BJ (cell line): ENCODE results near the gene CFH. TPM values are rescaled to one million over a fixed set of nuclear protein-coding genes. Genes with fewer than 3 reads are reported as not detected.
A peak's percentile ranks its signal among the peaks of the same experiment; 100 is the strongest.

Source experiments
- CTCF ChIA-PET: fragments of 350-600 bp; formaldehyde crosslinking; extraction: SDS; loops from one replicate; lab custom pipeline; 2021; ENCODE audit warnings: antibody characterized with exemption, inconsistent platforms; lab: Yijun Ruan, JAX
- POLR2A ChIA-PET: fragments of 300-600 bp; sonication (Branson Sonifier 250); formaldehyde crosslinking; extraction: SDS; loops from one replicate; lab custom pipeline; 2021; ENCODE audit warnings: antibody characterized with exemption; lab: Charles Lee
- DNase-seq: peaks from one replicate; pipeline ENCODE4 v3.0.0-alpha.2; 2011; ENCODE audit warnings: low read depth
- H3K27me3 ChIP-seq: 2 replicates; pipeline ENCODE4 v1.6.0; 2011; ENCODE audit warnings: low read length; ENCODE audit not compliant: control insufficient read depth, insufficient read depth
- H3K36me3 ChIP-seq: 2 replicates; pipeline ENCODE4 v1.5.1; 2011; ENCODE audit warnings: low read length; ENCODE audit not compliant: control insufficient read depth, insufficient read depth
- H3K4me3 ChIP-seq: 2 replicates; pipeline ENCODE4 v1.5.1; 2011; ENCODE audit warnings: low read depth, mild to moderate bottlenecking, control low read depth, low read length
- polyA plus RNA-seq: library from polyadenylated mRNA; depleted of rRNA; stranded (reverse); fragments of >200 nt; gene quantifications from 2 replicates; pipeline ENCODE4 v1.2.3, GENCODE V29; 2011
- TF ChIP-seq, protein P1 (sequence below): IDR thresholded peaks from 2 replicates; pipeline ENCODE4 v1.5.1; 2011; ENCODE audit warnings: low read depth, mild to moderate bottlenecking, control low read depth, inconsistent platforms, low read length, moderate library complexity; ENCODE audit not compliant: insufficient read depth

CFH gene
- polyA plus RNA-seq, 1 experiment = 13.6 TPM

DNA sequence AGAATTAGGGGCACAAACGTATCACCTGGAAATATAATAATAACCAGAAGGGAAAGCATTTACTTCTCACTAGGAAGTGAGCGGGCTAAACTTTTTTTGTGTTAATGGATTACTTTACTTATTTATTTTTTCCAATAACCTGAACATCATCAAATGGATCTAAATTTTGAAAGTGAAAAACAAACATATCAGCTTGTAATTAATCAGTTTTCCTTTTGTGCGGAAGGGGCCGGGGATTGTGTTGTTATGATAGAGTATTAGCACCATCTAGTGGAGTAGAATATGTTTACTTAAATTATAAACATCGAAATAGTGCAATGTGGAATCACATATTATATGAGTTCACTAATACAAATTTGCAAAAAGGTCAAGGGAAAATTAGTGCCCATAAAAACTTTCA lies 9.0 kb downstream of the CFH start:
- ChIA-PET CTCF (interaction anchor here (0.6 to 3.5 kb wide), 14 partner anchors 9 to 706 kb away, joined by 3 to 49 read pairs (median 4); partner anchors contain the start of gene CFH), POLR2A (no interaction called here)
- Histone ChIP-seq H3K4me3 (no peak overlapping the region), H3K27me3 (no peaks in the 10 kb centered on the region), H3K36me3 (no peaks in the 10 kb centered on the region)
- TF ChIP-seq, protein P1, sequence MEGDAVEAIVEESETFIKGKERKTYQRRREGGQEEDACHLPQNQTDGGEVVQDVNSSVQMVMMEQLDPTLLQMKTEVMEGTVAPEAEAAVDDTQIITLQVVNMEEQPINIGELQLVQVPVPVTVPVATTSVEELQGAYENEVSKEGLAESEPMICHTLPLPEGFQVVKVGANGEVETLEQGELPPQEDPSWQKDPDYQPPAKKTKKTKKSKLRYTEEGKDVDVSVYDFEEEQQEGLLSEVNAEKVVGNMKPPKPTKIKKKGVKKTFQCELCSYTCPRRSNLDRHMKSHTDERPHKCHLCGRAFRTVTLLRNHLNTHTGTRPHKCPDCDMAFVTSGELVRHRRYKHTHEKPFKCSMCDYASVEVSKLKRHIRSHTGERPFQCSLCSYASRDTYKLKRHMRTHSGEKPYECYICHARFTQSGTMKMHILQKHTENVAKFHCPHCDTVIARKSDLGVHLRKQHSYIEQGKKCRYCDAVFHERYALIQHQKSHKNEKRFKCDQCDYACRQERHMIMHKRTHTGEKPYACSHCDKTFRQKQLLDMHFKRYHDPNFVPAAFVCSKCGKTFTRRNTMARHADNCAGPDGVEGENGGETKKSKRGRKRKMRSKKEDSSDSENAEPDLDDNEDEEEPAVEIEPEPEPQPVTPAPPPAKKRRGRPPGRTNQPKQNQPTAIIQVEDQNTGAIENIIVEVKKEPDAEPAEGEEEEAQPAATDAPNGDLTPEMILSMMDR = peak; percentile 27; the same call in 1 of the 2 replicates
- no peak for DNase-seq

DNA sequence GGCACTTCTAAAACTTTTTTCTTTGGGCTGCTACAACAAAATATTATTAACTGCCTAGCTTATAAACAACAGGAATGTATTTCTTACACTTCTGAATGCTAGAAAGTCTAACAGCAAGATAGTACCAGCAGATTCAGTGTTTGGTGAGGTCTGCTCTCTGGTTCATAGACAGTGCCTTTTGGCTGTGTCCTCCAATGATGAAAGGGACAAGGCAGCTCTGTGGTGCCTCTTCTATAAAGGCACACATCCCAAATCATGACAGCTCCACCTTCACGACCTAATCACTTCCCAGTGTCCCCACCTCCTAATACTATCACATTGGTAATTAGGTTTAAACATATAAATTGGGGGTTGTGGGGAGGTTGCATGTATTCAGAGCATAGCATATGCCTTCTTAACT lies 9.5 kb downstream of the CFH start:
- Histone ChIP-seq H3K27me3 (no peaks in the 10 kb centered on the region), H3K4me3 (no peak overlapping the region), H3K36me3 (no peaks in the 10 kb centered on the region)
- ChIA-PET POLR2A (no interaction called here), CTCF (interaction anchor here (0.7 to 3.5 kb wide), 16 partner anchors 10 to 516 kb away, joined by 3 to 49 read pairs (median 4); partner anchors contain the start of gene CFH)
- TF ChIP-seq, protein P1 = no peak
- DNase-seq = no peak

DNA sequence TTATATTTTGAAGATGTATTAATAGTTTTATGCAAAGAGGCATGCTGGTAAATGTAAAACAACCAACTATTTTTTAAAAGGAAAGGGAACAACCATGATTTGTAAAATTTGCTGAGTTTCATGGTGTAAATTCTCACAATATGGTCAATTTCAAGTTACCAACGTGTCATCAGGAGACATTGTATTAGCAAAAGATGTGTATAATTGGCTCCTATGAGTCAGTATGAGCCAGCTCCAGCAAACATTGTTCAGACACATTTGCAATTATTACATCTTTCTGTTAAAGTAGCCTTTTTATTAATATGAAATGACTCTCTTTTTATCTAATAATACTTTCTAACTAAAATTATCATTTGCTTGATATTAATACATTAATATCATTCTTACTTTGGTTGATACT lies 15.3 kb downstream of the CFH start:
- CTCF ChIA-PET = no interaction called here
- TF ChIP-seq, protein P1 = no peak
- DNase-seq = no peak
- POLR2A ChIA-PET = no interaction called here
- Histone ChIP-seq H3K4me3 (no peak overlapping the region), H3K27me3 (no peaks in the 10 kb centered on the region), H3K36me3 (no peaks in the 10 kb centered on the region)

DNA sequence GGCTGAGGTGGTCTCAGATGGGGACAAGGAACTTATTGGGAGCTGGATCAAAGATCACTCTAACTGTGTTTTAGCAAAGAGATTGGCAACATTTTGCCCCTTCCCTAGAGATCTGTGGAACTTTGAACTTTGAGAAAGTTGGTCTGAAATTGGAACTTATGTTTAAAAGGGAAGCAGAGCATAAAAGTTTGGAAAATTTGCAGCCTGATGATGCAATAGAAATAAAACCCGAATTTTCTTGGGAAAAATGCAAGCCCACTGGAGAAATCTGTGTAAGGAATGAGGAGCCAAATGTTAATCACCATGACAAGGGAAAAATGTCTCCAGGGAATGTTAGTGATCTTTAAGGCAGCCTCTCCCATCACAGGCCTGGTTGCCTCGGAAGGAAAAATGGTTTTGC lies 17.2 kb downstream of the CFH start:
- no peak for DNase-seq
- no peak overlapping the region for H3K4me3 ChIP-seq
- POLR2A ChIA-PET = no interaction called here
- no peaks in the 10 kb centered on the region for H3K27me3 ChIP-seq
- CTCF ChIA-PET = interaction anchor here (1.5 kb wide), 1 partner anchor 314 kb away, joined by 5 read pairs; no protein-coding TSS in a partner anchor
- H3K36me3 ChIP-seq = no peaks in the 10 kb centered on the region
- TF ChIP-seq, protein P1 = no peak

DNA sequence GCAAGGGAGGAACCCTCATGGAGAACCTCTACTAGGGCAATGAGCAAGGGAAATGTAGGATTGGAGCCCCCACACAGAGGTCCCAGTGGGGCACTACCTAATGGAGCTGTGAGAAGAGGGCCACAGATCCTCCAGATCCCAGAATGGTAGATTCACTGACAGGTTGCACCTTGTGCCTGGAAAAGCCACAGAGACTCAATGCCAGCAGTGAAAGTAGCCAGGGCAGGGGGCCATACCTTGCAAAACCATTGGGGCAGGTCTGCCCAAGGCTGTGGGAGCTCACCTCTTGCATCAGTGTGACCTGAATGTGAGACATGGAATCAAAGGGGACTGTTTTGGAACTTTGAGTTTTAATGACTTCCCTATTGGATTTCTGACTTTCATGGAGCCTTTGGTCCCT lies 17.9 kb downstream of the CFH start:
- Histone ChIP-seq H3K36me3 (no peaks in the 10 kb centered on the region), H3K27me3 (no peaks in the 10 kb centered on the region), H3K4me3 (no peak overlapping the region)
- ChIA-PET CTCF (interaction anchor here (1.3 to 2.9 kb wide), 3 partner anchors 8 to 314 kb away, joined by 3 to 12 read pairs (median 5); no protein-coding TSS in a partner anchor), POLR2A (no interaction called here)
- TF ChIP-seq, protein P1 = no peak
- DNase-seq = no peak
